Esophagus (tissue), 2 donors: ENCODE measurements around the gene TLE1. TPM values are rescaled to one million over a fixed set of nuclear protein-coding genes. Genes with fewer than 3 reads are reported as not detected.
A peak's percentile ranks its signal among the peaks of the same experiment; 100 is the strongest.
"Not testable (repeated sequence)": the region's sequence is repeated elsewhere in the genome, so short reads cannot be mapped to it uniquely, and the experiment has no call there.

Experiments
- H3K27ac ChIP-seq, 2 donors: one replicate each; pipeline ENCODE4 v1.5.1; 2013; ENCODE audit warnings: low read depth in 2 of 2, mild to moderate bottlenecking in 2 of 2, inconsistent platforms in 1 of 2, low read length in 1 of 2, moderate library complexity in 1 of 2
- H3K27me3 ChIP-seq, 2 donors: one replicate each; pipeline ENCODE4 v1.6.1; 2013; ENCODE audit warnings: low read length in 2 of 2, control low read depth in 1 of 2, mild to moderate bottlenecking in 1 of 2; ENCODE audit not compliant: insufficient read depth in 2 of 2, control insufficient read depth in 1 of 2
- H3K36me3 ChIP-seq, 2 donors: one replicate each; pipeline ENCODE4 v1.6.1; 2013; ENCODE audit warnings: low read length in 1 of 2; ENCODE audit not compliant: control insufficient read depth in 2 of 2, insufficient read depth in 2 of 2
- H3K4me1 ChIP-seq, 2 donors: one replicate each; pipeline ENCODE4 v1.6.1; 2013; ENCODE audit warnings: low read length in 1 of 2; ENCODE audit not compliant: control insufficient read depth in 2 of 2, insufficient read depth in 2 of 2
- H3K4me3 ChIP-seq, 2 donors: one replicate each; pipeline ENCODE4 v1.5.1; 2013; ENCODE audit warnings: low read length in 2 of 2, mild to moderate bottlenecking in 2 of 2, low read depth in 1 of 2, moderate library complexity in 1 of 2
- H3K9me3 ChIP-seq, 2 donors: one replicate each; pipeline ENCODE4 v1.6.1; 2013; ENCODE audit warnings: mild to moderate bottlenecking in 2 of 2, low read depth in 1 of 2, low read length in 1 of 2, moderate library complexity in 1 of 2; ENCODE audit not compliant: control insufficient read depth in 2 of 2, insufficient read depth in 1 of 2
- whole genome bisulfite sequencing, 2 donors: extraction: QIAGEN DNeasy Blood & Tissue Kit; methylation state at CpG; one replicate each; pipeline ENCODE4 v1.1.7; 2013; 5-methylcytosine and 5-hydroxymethylcytosine counted together
- polyA plus RNA-seq, 2 donors: library from polyadenylated mRNA; stranded (reverse); fragments of 200-250 nt; gene quantifications; one replicate each; pipeline ENCODE4 v1.2.3, GENCODE V29; 2013
- donor health status: healthy with polysubstance abuse.
- donor health status: Bipolar disorder and iron deficiency.

Gene TLE1
- polyA plus RNA-seq, 2 donors = 11.1 to 14.7 TPM

DNA sequence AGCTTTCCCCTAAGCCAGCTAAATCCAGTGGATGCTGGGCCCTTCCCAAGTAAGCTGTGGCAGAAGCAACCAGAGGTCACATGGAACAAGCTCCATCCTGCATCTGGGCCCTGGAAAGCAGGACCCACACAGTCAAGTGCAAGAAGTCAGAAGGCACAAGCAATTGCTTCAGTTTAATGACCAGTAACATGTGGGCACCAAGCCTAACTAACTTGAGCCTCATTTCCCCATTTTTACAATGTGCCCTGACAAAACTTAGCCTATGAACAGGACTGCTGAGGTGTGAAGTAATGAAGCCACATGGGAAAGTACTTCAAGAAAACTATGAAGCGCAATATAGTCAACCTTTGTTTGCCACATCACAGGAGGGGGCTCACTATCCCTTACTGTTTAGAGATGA is 90.5 kb downstream of the TLE1 start:
- H3K9me3 ChIP-seq = no peaks in the 10 kb centered on the region
- H3K4me1 ChIP-seq = peaks cover 0 to 3% of the 10 kb centered on the region in 2 donors
- WGBS, 2 donors = 97 to 100% methylated on average over 1 of the region's 1 CpG
- peaks cover 4 to 6% of the 10 kb centered on the region in 2 donors for H3K36me3 ChIP-seq
- H3K27me3 ChIP-seq = no peaks in the 10 kb centered on the region
- no peak overlapping the region for H3K4me3 ChIP-seq
- H3K27ac ChIP-seq = peak overlapping the region in 1 of 2 donors; percentile 1

DNA sequence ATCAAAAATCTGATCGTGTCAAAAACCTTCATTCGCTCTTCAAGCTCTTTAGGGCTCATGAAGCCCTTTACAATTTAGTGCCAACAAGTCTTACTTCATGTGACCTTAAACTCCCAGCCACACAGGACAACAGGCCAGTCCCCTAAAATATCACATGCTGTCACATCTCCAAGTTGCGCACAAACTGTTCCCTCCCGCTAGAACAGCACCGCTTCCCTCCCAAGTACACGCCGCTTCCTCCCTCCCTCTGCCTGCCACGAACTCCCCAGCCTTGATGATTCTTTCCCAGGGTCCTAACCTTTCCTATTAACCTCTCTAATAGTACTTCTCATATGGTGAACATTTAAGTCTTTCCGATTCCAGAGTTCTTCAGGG is 91.2 kb downstream of the TLE1 start:
- Histone ChIP-seq H3K4me3 (no peak overlapping the region), H3K36me3 (peaks cover 4 to 6% of the 10 kb centered on the region in 2 donors), H3K9me3 (no peaks in the 10 kb centered on the region), H3K4me1 (peaks cover 0 to 3% of the 10 kb centered on the region in 2 donors), H3K27me3 (no peaks in the 10 kb centered on the region), H3K27ac (no peak overlapping the region)
- WGBS, 2 donors = 88 to 89% methylated on average over 9 of the region's 9 CpGs

DNA sequence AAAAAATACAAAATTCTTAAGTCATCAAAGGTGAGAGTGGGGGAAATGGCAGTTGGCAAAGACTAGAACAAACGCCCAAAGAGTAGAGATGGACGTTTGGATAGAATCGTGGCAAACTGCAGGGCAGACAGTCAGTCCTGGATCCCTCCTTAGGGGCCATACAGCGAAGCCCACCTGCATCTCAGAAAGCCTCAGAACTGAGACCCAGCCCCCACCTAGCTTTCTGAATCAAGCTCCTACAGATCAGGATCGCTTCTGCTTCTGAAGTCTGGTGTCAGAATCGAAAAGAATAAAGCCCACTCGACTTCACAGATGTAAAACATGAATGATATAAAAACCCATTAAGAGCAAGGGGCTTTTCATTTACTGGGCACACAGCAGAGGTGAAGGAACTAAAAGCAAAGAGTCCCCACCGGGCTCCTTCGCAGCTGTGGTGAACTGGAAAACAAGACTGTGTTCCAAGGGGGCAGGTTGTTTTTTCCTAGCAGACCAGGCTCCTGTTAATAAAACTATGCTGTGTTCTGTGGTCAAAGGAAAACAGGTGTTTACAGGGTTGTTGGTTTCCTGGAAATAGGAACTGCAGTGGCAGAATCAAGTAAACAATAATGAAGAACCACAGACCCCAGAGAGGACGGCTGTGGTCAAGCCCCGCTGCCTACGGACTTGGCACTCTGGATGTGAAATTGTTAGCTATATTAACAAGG is 91.8 kb downstream of the TLE1 start:
- Histone ChIP-seq H3K27me3 (no peaks in the 10 kb centered on the region), H3K36me3 (peaks cover 2 to 9% of the 10 kb centered on the region in 2 donors), H3K4me3 (no peak overlapping the region), H3K9me3 (no peaks in the 10 kb centered on the region), H3K4me1 (peaks cover 0 to 3% of the 10 kb centered on the region in 2 donors), H3K27ac (no peak overlapping the region)
- 78 to 82% methylated on average over 12 of the region's 12 CpGs for WGBS, 2 donors

DNA sequence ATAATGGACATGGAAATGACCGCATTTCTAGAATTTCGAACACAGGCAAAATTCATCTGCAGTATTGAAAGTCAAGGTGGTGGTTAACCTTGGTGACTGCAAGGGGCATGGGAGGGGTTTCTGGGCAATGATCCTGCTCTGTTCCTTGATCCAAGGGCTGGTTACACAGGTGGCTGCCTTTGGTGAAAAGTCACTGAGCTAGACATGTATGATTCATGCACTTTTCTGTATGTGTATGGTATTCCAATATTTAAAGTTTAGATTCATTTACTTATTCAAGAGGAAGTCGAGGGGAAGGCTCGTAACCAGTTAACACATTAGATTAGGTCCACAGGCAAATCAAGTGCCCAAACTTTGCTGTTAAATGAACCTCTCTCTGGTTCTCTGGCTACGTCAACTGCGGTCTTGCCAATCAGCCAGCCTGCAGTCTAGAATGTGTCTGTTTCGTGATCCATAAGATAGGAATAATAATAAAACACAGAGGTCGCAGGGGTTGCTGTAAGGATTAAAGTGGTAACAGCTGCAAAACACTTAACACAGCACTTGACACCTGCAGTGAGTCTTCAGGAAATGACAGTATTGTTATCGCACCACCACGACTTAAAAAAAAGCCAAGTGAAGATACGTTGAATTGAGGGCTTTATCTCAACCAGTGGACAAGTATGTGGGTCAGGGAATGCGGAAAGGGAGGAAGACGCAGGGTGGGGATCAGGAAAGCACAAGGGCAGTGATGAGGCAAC is 92.5 kb downstream of the TLE1 start:
- peaks cover 0 to 3% of the 10 kb centered on the region in 2 donors for H3K4me1 ChIP-seq
- no peaks in the 10 kb centered on the region for H3K9me3 ChIP-seq
- no peaks in the 10 kb centered on the region for H3K27me3 ChIP-seq
- peak overlapping the region in 1 of 2 donors; percentile 3 for H3K27ac ChIP-seq
- H3K4me3 ChIP-seq = no peak overlapping the region
- 80 to 83% methylated on average over 13 of the region's 13 CpGs for WGBS, 2 donors
- H3K36me3 ChIP-seq = peaks cover 0 to 10% of the 10 kb centered on the region in 2 donors

DNA sequence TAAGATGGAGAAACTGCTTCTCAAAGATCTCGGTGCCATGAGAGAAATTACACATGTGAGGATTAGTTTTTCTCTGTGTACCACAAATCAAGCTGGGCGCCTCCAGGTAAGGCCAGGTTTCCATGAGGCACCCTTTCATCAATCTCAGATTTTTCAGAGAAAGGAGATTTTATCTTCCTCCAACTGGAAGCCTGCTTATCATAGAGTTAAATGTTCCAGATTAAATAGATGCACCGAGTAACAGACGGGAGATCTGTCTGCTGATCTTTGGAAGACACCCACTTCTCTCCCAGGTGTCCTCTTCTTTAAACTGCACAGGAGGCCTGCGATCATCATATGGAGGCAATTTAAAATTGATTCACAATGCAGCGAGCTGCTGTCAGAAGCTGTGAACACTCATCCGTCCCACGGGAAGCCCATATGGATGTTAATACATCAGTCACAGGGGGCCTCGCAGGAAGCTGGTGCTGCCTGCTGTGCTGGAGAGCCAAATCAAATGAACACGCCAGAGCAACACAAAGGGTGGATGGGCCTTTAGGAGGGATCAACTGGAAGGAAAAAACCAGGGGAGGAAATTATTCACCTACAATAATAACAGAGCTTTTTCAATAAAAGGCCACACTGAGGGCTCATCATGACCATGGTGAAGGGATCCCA is 93.3 kb downstream of the TLE1 start:
- Histone ChIP-seq H3K9me3 (no peaks in the 10 kb centered on the region), H3K4me3 (no peak overlapping the region), H3K36me3 (peaks cover 0 to 11% of the 10 kb centered on the region in 2 donors), H3K27ac (no peak overlapping the region), H3K27me3 (no peaks in the 10 kb centered on the region), H3K4me1 (peaks cover 0 to 3% of the 10 kb centered on the region in 2 donors)
- WGBS, 2 donors = 87 to 88% methylated on average over 10 of the region's 10 CpGs

DNA sequence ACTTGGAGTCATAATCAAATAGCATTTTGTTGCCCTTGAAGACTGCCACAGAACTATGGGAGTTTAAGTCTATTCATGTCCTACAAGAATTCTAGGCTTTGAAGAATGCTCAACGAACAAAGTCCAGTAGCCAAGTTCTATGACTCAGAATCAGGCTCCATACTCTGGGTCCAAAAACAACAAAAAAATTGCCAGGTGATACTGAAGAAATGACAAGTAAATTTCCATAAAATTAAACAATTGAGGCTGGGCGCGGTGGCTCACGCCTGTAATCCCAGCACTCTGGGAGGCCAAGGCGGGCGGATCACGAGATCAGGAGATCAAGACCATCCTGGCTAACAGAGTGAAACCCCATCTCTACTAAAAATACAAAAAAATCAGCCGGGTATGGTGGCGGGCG is 94.1 kb downstream of the TLE1 start:
- H3K36me3 ChIP-seq = peaks cover 3 to 16% of the 10 kb centered on the region in 2 donors
- WGBS, 2 donors = 76 to 85% methylated on average over 10 of the region's 10 CpGs
- H3K4me1 ChIP-seq, H3K9me3 ChIP-seq, H3K4me3 ChIP-seq, H3K27me3 ChIP-seq, H3K27ac ChIP-seq: not testable (repeated sequence)

DNA sequence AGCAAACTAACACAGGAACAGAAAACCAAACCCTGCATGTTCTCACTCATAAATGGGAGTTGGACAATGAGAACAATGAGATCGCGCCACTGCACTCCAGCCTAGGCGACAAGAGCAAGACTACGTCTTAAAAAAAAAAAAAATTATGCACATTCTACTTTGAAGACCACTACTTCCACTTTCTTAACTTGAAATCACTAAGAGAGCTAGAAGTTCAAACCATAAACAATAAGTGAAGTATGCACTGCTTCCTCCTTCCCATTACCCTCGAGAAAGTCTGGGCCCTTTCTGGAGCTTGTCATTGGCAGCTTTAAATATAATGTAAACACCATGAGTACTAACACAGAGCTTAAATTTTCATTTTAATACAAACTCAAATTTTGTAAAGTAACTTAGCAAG is 94.9 kb downstream of the TLE1 start:
- H3K27ac ChIP-seq = no peak overlapping the region
- H3K27me3 ChIP-seq = no peaks in the 10 kb centered on the region
- H3K4me3 ChIP-seq = no peak overlapping the region
- H3K9me3 ChIP-seq = no peaks in the 10 kb centered on the region
- 76 to 88% methylated on average over 5 of the region's 5 CpGs for WGBS, 2 donors
- H3K4me1 ChIP-seq = peaks cover 0 to 3% of the 10 kb centered on the region in 2 donors
- peaks cover 3 to 16% of the 10 kb centered on the region in 2 donors for H3K36me3 ChIP-seq

DNA sequence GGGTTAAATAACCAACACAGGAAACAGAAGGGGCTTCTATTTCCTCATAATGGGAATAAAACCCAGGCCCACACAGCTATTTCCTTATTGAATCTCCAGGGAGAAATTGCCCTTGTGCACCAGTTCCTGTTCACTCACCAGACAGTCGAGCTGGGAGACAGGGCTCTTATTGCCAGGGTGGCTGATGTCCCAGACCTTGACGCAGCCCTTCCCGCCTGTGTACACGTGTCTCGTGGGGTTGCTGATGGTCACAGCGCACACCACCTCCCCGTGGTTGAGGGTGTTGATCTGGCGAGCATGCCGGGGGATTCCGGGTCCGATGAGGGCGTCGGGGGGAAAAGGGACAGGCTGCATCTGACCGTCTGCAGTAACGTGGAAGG is 96.5 kb downstream of the TLE1 start:
- Histone ChIP-seq H3K36me3 (peaks cover 3 to 16% of the 10 kb centered on the region in 2 donors), H3K4me3 (no peak overlapping the region), H3K27me3 (no peaks in the 10 kb centered on the region), H3K9me3 (no peaks in the 10 kb centered on the region), H3K4me1 (no peaks in the 10 kb centered on the region), H3K27ac (no peak overlapping the region)
- WGBS, 2 donors = 62 to 74% methylated on average over 15 of the region's 15 CpGs

DNA sequence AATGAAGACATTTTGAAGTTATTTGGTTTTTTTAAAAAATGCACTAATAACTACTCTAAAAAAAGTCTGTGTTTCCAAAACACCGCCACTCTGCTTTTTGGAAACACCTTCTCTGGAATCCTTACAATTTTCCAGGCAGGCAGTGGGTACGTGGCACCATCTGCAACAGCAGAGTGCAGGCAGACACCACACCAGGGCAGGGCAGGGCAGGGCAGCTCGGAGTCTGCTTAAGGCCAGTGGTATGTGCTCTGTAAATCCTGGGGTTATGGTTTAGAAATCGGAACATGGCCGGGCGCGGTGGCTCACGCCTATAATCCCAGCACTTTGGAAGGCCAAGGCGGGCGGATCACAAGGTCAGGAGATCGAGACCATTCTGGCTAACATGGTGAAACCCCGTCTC is 97.6 kb downstream of the TLE1 start:
- 89 to 94% methylated on average over 10 to 11 of the region's 12 CpGs for WGBS, 2 donors
- Histone ChIP-seq H3K4me1 (no peaks in the 10 kb centered on the region), H3K4me3 (no peak overlapping the region), H3K27me3 (no peaks in the 10 kb centered on the region), H3K27ac (no peak overlapping the region), H3K9me3 (no peaks in the 10 kb centered on the region), H3K36me3 (peaks cover 3 to 11% of the 10 kb centered on the region in 2 donors)
